HG02623 (cell line): ENCODE measurements around the gene FCHO2.

Experiments
- ATAC-seq: cut with Tn5 transposase; IDR thresholded peaks from one replicate; pipeline ENCODE4 v1.9.1; 2021; ENCODE audit warnings: moderate library complexity; ENCODE audit not compliant: unreplicated experiment

FCHO2 gene

DNA sequence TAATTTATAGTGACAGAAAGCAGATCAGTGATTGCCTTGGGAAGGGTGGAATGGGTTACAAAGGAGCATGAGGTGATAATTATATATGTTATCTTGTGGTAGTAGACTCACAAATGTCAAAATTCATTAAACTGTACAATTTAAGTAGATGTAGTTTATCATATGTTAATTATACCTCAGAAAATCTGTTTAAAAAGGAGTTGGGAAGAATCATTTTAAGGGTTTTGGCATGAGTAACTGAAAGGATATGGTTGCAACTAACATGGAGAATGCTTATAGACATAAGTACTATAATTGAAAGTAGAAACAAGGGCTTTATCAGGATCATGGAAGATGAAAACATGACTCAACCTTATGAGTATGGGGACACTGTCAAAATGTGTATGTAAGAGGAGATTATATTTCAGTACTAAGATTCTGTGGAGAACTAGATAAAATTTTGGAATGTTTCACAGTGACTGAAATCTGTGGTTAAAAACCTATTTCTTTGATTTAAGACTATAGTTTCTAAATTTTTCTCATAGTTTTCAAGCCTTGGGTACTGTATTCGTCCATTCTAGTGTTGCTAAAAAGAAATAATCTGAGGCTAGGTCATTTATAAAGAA is 73.3 kb downstream of the FCHO2 start:
- ATAC-seq = no peak

DNA sequence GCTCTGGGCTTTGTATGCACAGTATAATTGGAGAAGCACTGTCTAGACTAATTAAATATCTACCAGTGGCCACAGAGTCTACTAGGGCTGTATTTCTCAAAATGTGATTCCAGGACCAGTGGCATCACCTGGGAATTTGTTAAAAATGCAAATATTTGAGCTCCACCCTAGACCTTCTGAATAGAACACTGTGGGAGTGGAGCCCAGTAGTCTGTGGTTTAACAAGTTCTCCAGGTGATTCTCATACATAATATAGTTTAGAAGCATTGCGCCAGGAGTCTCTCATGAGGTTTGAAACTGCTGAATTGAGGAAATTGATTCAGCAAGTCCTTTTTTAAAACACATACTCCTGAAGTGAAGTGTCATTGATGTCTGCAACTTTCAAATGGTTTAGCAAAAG is 74.7 kb downstream of the FCHO2 start:
- ATAC-seq = no peak

DNA sequence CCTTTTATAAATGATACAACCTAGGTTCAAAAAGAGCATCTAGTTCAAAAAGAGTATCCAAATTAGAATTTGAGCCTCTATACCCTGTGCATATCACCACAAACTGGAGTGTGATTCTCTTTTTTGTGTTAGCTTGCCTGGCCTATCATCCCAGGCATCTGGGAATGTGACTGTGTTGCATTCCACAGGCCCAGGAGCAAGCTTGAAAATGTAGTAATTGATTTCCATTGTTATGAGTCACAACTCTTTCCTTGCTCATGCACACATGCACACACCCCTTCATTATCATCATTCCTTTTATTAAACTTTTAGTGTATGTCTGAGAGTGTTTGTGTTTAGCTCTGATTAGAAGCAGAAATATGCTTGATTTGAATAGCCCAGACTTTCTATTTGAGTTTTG is 75.2 kb downstream of the FCHO2 start:
- no peak for ATAC-seq

DNA sequence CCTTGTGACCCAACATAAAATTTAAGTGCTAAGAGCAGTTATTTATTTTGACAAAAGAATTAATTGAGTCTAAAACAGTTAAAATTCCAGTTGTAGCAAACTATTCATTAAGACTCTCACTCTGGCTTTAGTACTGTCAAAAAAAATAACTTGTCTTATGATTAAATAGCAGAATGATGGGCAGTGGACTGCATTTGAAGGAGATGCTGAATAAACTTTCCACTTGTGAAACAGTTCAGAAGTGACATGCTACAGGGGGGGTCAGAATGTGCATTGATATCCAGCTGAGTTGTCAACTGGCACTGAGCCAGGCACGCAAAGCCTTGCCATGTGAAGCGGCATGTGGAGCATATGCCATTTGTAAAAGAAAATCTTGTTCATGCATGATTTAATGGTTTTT is 76.0 kb downstream of the FCHO2 start:
- ATAC-seq = no peak

- no peak for ATAC-seq
These were observed 76.8 kb downstream of the FCHO2 start for GRCh38 chr5:73032635-73033034.

- ATAC-seq = no peak
These were observed 81.7 kb downstream of the FCHO2 start for GRCh38 chr5:73037545-73037944.

GRCh38 chr5:73039082-73039481 is 83.2 kb downstream of the FCHO2 start:
- no peak for ATAC-seq

DNA sequence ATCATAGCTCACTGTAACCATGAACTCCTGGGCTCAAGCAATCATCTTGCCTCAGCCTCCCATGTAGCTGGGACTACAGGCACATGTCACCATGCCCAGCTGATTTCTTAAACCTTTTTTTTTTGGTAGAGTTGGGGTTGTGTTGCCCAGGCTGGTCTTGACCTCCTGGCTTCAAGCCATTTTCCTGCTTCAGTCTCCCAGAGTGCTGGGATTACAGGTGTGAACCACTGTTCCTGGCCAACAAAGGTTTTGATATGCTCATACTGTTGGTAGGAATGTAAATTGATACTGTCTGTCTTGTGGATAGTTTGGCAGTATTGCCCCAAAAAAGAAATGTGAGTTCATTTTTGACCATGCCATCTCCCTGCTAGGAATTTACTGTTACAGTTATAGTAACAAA is 87.2 kb downstream of the FCHO2 start:
- no peak for ATAC-seq

DNA sequence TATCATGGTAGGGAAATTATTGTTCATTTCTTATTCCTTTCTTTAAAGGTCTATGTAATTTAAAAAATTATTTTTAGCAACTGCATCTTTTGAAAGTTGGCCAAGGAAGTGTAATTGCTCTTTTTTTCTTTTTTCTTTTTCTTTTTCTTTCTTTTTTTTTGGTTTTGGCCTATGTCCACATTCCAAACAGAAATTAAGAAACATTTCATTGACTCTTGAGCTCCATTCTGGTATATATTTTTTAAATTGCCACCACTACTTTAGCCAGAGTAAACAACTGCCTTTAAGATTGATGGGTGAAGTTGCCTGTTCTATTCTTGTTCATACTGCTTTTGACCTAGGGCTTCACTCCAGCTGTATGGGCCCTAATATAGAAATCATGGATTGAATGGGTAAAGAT is 88.7 kb downstream of the FCHO2 start:
- no peak for ATAC-seq

DNA sequence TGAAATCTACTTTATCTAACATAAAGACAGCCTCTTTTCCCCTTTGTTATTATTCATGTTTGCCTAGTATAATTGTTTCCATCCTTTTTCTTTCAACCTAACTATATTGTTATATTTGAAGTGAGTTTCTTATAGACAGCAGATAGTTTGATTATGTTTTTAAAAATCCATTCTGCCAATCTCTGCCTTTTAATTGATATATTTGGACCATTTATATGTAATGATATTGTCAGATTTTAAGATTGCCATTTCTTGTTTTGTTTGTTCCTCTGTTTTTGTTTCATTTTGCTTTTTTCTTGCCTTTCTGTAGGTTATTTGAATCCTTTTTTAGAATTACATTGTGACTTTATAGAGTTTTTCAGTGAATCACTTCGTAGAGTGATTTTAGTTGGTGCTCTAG is 89.8 kb downstream of the FCHO2 start:
- no peak for ATAC-seq

DNA sequence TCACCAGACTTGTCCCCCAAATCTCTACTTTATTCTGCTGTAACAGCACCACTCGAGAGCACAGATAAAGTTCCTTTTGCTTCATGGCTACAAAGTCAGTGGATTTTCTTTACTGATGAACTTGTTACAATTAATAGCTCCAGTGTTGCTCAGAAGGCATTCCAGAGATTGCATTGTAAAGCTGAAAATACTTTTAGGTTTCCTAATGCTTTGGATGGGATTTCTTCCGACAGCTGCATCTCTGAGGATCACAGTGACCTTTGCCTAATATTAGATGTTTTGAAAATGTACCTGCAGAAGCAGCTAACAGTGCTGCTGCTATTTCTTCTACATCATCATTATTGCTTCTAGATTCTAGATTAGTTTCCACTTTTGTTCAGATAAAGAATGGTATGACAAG is 105.8 kb downstream of the FCHO2 start:
- no peak for ATAC-seq

DNA sequence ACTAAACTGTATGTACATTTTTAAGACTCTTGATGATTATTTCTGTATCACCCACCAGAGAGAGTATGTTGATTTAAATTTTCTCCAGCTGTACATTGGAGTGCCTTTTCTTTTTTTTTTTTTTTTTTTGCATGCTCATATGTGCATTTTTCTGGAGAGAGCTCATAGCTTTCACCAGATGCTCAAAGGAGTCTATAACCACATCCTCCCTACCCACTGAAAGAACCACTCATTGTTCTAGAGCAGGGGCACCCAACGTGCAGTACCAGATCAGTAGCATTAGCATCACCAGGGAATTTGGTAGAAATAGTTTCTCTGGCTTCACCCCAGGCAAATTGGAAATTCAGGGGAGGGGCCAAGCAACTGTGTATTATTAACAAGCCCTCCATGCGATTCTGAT is 110.6 kb downstream of the FCHO2 start:
- ATAC-seq = no peak

DNA sequence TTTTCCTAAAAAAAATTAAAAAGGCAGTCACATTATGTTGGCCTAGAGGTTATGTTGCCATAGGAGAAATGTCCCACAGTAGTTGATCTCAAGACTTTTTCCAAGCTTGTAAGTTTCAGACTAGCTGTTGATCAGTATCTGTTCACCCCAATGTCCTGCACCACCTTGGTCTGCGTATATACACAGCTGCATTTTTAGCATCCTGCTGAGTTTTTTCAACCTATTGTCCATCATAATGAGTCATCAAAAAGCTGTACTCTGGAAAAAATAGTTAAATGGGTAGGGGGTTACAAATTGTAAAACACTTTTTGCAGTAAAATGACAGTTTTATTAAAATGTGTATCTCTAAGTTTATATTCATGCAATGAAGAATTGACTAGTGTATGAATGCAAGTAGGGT is 111.4 kb downstream of the FCHO2 start:
- ATAC-seq = no peak

- no peak for ATAC-seq
These were observed 125.3 kb downstream of the FCHO2 start for GRCh38 chr5:73081093-73081492.

DNA sequence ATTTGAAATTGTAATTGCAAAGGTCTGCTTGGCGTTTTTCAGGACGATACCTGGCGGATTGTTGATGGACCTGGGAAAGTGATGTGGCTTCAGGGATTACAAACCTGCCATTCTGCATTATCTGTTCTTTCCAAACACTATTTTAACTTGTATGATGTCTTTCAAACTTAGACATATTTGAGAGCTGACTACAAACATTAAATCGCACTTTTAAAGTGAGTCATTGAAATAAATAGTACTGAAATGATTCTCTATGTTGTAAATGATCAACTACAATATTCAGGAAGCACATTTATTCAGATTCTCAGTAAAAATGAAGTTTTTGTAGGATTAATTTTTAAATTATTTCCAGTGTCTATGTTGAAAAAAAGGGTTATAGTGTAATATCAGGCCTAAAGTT is 132.2 kb downstream of the FCHO2 start:
- ATAC-seq = no peak

- no peak for ATAC-seq
These were observed 138.1 kb downstream of the FCHO2 start for GRCh38 chr5:73093943-73094342.

DNA sequence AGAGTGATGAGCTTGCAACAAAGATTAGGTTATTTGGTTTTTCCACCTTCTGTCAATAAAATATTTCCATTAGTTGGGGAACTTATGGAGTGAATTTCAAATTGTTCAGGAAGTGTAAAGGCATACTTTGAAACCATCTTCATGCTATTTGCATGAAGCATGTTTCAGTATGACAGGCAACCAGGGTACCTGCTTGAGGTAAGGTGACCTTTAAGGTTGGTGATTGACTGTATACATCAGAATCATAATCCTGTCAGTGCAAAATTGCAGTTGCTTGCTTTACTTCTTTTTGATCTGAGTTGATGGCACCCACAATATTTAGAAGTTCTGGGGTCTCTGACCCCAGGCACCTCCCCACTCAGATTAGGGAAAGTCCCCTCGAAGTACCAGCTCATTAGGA is 138.6 kb downstream of the FCHO2 start:
- no peak for ATAC-seq

- no peak for ATAC-seq
These were observed 139.9 kb downstream of the FCHO2 start for GRCh38 chr5:73095564-73096238.

DNA sequence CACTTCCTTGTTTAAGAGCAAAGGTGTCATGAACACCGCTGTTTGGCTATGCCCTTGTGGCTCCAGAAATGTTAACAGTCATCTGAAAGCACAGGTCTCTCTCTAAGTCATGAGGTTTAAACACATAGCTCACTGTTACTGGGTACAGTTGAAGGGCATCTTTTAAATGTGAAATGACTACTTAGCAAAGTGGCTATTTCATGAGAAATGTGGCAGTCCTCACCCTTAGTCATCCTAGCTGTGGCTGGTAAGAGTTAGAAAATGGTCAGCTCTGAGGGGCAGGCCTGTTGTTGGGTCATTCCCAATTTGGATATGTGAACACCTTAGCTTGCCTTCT is 140.4 kb downstream of the FCHO2 start:
- no peak for ATAC-seq

DNA sequence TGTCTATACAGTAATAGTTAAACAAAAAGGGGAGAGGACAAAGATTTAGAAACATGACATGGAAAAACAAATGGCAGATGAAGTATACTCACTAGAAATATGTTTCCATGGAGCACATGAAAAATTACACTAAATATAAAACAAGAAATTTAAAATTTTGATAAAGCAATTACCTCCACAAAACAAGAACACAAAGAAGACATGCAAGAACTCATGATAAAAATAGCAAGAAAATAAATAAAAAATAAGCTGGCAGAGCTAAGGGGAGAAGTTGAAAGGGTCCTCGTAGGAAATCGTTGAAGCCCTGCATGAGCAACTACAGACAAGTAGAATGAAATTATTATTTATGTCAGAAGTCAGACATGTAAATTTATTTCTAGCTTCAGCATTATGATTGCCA is 141.9 kb downstream of the FCHO2 start:
- ATAC-seq = no peak

DNA sequence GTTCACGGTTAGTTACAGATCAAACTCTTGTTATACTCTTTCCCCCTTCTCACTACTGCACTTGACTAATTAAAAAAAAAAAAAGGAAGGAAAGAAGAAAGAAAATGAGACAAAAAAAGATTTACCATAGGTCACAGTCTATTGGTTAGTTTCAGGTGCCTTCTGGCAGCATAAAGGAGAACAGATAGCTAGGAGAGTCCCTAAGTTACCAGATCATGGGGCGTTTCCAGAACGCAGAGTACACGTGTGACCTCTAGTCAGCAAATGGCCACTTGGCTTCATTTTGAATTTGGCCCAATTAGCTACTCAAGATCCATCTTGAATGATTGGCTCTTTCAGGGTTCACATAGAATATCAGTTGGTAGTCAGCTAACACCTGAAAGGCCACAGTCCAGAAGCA is 144.3 kb downstream of the FCHO2 start:
- ATAC-seq = no peak

GRCh38 chr5:73103870-73104299 is 148.0 kb downstream of the FCHO2 start:
- no peak for ATAC-seq

- no peak for ATAC-seq
These were observed 148.5 kb downstream of the FCHO2 start for GRCh38 chr5:73104326-73104725.
